Measurements from ENCODE around the gene TMEM53.

The TMEM53 gene

DNA sequence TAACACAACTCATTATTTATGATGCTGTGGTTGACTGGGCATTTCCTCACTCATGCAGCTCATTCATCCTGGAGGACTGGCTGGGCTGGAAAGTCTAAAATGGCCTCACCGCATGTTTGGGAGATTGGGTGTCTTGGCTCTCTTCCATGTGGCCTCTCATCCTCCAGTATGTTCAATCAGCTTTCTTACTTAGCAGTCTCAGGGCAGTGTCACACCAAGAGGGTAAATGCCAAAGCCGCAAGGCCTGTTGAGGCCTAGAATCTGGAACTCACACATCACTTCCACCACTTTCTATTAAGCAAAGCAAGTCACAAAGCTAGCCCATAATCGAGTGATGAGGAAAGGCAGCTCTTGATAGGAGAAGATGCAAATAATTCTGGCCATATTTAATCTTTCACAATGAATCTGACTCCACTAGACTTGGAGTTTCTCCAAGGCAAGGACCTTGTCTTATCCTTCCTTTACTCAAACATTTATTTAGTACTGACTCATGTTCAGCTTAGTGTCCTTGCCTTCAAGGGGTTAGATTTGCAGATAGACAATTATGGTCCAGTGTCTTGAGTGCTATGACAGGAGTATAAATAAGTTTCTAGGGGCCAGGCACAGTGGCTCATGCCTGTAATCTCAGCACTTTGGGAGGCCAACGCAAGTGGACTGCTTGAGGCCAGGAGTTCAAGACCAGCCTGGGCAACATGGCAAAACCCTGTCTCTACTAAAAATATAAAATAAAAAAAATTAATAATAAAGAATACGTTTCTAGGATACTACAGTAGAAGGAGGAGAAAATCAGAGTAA, 45.1 kb downstream of the TMEM53 start:
- Histone ChIP-seq H3K27ac (no peak overlapping the region), H3K9me3 (no peaks in the 10 kb centered on the region), H3K4me1 (peaks cover 0 to 23% (median 19%) of the 10 kb centered on the region in 4 donors), H3K4me3 (no peak overlapping the region), H3K36me3 (peaks cover 0 to 2% (median 0%) of the 10 kb centered on the region in 3 donors), H3K27me3 (no peaks in the 10 kb centered on the region)
- DNase-seq: no peak
- TF ChIP-seq, protein P1, sequence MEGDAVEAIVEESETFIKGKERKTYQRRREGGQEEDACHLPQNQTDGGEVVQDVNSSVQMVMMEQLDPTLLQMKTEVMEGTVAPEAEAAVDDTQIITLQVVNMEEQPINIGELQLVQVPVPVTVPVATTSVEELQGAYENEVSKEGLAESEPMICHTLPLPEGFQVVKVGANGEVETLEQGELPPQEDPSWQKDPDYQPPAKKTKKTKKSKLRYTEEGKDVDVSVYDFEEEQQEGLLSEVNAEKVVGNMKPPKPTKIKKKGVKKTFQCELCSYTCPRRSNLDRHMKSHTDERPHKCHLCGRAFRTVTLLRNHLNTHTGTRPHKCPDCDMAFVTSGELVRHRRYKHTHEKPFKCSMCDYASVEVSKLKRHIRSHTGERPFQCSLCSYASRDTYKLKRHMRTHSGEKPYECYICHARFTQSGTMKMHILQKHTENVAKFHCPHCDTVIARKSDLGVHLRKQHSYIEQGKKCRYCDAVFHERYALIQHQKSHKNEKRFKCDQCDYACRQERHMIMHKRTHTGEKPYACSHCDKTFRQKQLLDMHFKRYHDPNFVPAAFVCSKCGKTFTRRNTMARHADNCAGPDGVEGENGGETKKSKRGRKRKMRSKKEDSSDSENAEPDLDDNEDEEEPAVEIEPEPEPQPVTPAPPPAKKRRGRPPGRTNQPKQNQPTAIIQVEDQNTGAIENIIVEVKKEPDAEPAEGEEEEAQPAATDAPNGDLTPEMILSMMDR (IDR thresholded peaks at IDR 0.05): no peak
- intact Hi-C loops (cut with DNase I; ENCODE audit: low total_unique reads): no loop called here

DNA sequence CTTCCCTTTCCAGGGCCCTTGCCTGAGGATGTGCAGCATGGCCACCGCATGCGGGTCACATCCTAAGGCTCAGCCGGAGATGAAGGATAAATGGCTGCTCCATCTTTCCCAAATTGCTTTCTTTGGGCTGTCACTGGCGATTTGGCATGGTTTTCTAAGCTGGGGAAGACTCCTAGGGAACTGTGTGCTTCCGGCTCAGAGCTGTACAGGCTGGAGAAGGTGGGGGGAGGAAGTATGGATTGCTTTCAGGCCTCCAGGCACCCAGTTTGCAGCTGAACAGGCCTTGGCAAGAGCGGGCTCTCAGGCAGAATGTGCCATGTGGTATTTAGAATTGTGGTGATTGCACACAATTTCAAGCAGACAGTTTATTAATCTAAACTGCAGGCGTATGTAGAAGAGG, 48.9 kb downstream of the TMEM53 start:
- TF ChIP-seq, protein P1 (IDR thresholded peaks at IDR 0.05): no peak
- intact Hi-C loops (cut with DNase I; ENCODE audit: low total_unique reads): no loop called here
- no peaks in the 10 kb centered on the region for H3K27me3 ChIP-seq
- no peaks in the 10 kb centered on the region for H3K4me1 ChIP-seq
- no peak overlapping the region for H3K27ac ChIP-seq
- DNase-seq: no peak
- no peak overlapping the region for H3K4me3 ChIP-seq
- no peaks in the 10 kb centered on the region for H3K9me3 ChIP-seq
- no peaks in the 10 kb centered on the region for H3K36me3 ChIP-seq

DNA sequence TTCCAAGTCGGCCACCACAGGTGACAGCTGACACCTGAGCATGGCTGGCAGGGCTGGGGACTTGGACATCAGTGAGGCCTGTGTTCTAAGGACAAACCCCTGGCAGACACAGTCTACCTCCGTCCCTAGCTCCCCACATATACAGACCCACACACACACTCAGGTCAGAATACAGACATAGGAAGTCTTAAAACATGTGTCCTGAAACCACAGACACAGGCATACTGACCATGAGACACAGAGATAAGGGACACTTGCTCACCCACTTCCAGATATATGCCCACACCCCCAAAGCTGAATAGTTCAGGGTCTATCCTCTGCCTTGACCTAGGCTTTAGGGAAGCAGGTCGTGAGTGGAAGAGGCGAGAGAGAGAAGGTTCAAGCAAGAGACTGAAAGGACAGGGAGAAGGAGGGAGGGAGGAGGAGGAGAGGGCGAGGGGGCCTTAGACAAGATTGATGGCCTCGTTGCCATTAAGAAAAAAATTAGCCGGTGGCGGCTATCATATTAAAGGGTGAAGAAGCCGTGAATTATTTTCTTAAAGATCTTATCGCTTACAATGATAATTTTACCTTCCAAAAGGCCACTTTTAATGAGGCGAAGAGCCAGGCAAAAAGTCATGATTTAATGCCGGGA, 49.9 kb downstream of the TMEM53 start:
- DNase-seq: no peak
- no peaks in the 10 kb centered on the region for H3K4me1 ChIP-seq
- no peaks in the 10 kb centered on the region for H3K9me3 ChIP-seq
- H3K36me3 ChIP-seq: no peaks in the 10 kb centered on the region
- TF ChIP-seq, protein P1 (IDR thresholded peaks at IDR 0.05): no peak
- no peak overlapping the region for H3K27ac ChIP-seq
- no peaks in the 10 kb centered on the region for H3K27me3 ChIP-seq
- intact Hi-C loops (cut with DNase I; ENCODE audit: low total_unique reads): no loop called here
- no peak overlapping the region for H3K4me3 ChIP-seq

DNA sequence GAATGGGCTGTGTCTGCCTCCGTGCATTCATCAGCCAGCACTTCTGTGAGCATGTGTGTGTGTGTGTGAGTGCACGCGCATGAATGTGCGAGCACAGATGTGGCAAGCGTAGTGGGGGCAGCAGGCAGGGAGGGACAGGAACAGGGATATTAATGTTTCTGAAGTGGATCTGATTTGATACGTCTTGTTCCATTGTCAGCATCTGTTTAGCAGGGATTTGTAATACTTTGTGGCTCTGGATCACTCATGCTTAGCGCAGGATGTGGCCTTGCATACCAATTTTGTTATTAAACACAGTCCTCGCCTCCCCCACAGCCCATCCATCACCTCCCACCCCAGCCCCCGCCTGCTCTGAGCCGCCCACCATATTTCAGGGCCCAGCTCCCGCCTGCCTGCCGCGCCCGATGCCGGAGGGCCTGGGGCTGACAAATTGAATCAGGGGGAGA, 52.4 kb downstream of the TMEM53 start:
- peaks cover 0 to 16% of the 10 kb centered on the region in 2 donors for H3K27me3 ChIP-seq
- intact Hi-C loops (cut with DNase I; ENCODE audit: low total_unique reads): no loop called here
- TF ChIP-seq, protein P1 (IDR thresholded peaks at IDR 0.05): no peak
- H3K9me3 ChIP-seq: no peaks in the 10 kb centered on the region
- H3K27ac ChIP-seq: no peak overlapping the region
- H3K36me3 ChIP-seq: no peaks in the 10 kb centered on the region
- DNase-seq: no peak
- no peak overlapping the region for H3K4me3 ChIP-seq
- peaks cover 0 to 8% (median 7%) of the 10 kb centered on the region in 4 donors for H3K4me1 ChIP-seq

DNA sequence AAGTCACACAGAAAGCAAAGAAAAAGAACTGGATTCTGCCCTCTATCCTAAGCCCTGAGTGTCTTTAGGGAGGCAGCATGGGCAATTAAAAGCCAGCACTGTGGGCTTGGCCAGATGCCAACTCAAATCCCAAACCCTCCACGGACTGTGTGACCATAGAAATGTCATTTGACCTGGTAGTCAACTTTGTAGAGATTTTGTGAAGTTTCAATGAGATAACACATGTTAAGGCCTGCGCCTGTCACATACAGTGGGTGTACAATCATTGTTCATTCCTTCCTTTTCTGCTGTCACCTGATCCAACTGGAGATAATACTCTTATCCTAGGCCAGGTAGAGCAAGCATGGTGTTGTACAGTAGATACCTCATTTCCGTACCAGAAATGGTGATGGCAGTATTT, 54.2 kb downstream of the TMEM53 start:
- H3K27me3 ChIP-seq: peaks cover 0 to 32% of the 10 kb centered on the region in 2 donors
- intact Hi-C loops (cut with DNase I; ENCODE audit: low total_unique reads): no loop called here
- H3K27ac ChIP-seq: no peak overlapping the region
- no peaks in the 10 kb centered on the region for H3K36me3 ChIP-seq
- no peak for DNase-seq
- TF ChIP-seq, protein P1 (IDR thresholded peaks at IDR 0.05): no peak
- no peak overlapping the region for H3K4me3 ChIP-seq
- H3K9me3 ChIP-seq: no peaks in the 10 kb centered on the region
- H3K4me1 ChIP-seq: peaks cover 0 to 12% (median 9%) of the 10 kb centered on the region in 4 donors

All from tibial artery (tissue), 4 donors.